ENCODE data around the gene AIP.

Gene AIP

DNA sequence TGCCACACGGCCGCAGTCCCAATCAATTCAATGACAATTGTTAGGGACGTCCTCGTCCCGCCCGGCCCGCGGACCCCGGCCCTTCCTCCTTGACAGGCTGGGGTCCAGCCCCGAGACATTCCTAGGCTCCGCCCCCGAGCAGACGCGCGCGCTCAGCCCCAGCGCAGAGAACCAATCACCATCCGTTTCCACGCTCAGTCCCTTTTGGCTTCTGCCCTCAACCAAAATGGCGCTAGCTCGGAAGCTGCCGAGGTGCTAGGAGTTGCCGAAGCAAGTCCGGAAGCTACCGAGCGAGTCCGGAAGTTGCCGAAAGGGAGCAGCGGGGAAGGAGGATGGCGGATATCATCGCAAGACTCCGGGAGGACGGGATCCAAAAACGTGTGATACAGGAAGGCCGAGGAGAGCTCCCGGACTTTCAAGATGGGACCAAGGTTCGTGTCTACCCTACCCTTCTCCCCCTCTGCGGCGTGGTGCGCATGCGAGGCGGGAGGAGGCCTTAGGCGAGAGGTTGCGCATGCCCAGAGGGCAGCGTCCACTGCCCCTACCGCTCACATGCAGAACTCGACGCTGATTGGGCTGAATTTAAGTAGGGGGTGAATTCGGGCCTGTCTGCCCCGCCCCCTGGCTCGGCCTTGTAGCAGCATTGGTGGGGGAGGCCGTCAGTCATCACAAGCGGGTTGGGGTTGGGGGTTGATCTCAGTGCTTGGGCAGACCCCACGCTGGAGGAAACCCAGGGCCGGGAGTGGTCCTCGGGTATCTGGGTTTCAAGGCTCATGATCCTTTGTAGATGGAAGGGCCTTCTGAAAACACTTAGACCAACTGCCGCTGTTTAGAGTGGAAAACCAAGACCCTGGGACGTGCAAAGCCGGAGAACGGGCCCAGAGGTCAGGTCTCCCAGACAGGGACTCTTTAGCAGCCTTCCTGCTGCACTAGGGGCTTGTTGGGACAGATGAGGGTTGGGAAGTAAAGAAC lies at the start of gene AIP:
AIP (plus strand) TSS at position 200 of the 972 bp plus-strand sequence; CDS start at position 333, 133 bp downstream.
- DNase-seq: peak; percentile 99

- DNase-seq: no peak
Measured at GRCh38 chr11:67433536-67434394, 49.1 kb upstream of the AIP start.

- no peak for DNase-seq
Measured at GRCh38 chr11:67434395-67434881, 48.4 kb upstream of the AIP start.

GRCh38 chr11:67435031-67435726 lies 47.6 kb upstream of the AIP start:
- DNase-seq: no peak

GRCh38 chr11:67435727-67436458 lies 46.9 kb upstream of the AIP start:
- DNase-seq: no peak

- no peak for DNase-seq
Measured at GRCh38 chr11:67436459-67437081, 46.3 kb upstream of the AIP start.

- no peak for DNase-seq
Measured at GRCh38 chr11:67437082-67437808, 45.6 kb upstream of the AIP start, which contains the start of gene PTPRCAP. Gene PTPRCAP (minus strand): TSS chr11:67437682. CDS start chr11:67437619, 63 bp downstream.

- DNase-seq: no peak
Measured at GRCh38 chr11:67437809-67438157, 45.0 kb upstream of the AIP start.

DNA sequence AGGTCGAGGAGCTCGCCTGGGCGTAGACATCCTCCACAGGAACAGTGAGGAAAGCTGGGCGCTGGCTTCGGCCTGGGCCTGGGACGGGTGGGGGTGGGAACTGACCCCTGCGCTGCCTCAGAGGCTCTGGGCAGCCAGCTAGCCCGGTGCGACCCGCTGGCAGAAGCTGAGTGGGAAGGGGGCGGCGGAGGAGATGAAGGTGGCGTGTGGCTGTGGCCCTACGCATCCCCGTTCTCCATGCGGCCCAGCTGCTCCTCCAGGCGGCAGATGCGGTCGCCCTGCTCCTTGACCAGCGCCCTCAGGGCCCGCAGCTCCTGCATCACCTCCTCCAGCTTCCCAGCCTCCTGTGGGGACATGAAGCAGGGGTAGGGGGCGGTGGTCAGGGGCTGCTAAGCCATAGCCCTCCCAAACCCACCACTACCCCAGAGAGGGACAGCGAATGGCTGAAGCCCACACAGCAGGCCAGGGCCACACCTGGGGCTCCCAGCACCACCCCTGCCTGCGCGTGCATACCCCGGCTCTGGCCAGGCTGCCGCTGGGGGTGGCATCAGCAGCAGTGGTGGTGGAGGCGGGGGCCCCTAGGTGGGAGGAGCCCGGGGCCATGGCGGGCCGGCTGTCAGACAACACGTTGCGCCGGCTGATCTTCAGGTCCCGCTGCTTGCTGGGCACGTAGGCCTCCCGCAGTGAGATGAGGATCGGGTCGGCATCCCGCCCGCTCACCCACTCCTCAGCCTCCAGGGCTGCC lies 44.5 kb upstream of the AIP start:
- no peak for DNase-seq

- no peak for DNase-seq
Measured at GRCh38 chr11:67439321-67440228, 43.3 kb upstream of the AIP start.

DNA sequence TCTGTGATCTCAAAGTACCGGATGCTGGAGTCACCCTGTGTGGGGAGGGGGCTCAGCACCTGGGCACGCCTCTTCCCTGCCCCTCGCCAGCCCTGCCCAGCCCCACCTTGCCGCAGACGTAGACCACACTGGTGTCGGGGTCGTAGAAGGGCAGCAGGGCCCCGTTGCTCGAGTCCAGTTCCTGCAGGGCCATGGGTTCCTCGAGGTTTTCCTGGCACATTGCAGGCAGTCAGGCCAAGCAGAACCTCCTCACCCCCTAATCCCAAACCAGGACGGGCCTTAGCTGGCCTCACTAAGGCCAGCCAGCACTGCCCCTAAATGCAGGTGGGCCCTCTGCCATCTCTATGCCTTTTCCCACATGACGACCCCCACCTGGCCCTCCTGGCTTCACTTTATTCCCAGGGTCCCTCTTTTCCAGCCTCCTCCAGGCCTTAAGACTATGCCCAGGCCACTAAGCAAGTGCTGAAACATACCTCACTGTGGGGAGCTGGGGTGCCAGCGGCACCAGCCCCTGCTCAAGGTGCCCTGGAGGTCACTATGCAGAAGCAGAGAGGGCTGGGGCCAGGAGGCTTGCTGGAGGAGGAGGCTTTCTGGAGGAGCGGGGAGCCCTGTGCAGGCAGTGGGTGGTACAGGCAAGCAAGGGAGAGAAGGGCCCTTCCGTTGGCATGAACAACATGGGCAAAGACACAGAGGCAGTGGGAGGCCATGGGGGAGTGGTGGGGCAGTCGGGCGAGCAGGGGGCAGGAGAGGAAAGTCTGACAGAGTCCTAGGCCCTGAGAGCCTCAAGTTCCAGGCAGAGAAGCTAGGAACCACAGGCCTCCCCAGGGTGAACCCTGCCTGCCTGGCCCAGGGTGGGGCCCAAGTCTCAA lies 42.4 kb upstream of the AIP start:
- DNase-seq: no peak

GRCh38 chr11:67441098-67441563 lies 41.7 kb upstream of the AIP start:
- no peak for DNase-seq

DNA sequence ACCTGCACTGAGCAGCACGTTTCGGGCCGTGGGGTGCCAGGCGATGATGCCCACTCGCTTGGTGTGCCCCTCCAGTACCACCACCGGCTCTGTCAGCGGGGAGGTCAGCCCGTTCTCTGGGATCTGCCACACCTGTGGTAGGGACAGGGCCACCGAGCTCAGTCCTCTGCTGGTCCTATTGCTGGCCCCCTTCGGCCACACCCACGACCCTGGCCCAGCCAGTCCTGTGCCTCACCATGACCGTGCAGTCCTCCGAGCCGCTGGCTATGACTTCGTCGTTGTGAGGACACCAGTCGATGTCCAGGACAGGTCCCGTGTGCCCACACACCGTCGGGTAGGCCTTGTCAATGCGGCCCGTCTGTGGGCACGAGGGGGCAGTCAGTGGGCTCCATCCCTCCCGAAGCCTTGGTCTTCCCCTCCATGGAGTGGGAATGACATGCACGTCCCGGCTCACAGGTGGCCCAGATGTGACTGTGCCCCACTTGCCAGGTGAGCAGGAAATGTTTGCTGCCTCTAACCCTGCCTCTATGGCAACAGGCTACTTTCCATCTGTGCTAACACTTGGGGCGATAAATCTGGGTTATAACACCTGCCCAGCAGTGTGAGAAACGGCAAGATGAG lies 41.0 kb upstream of the AIP start:
- no peak for DNase-seq

GRCh38 chr11:67442504-67443404 lies 40.1 kb upstream of the AIP start:
- DNase-seq: no peak

- DNase-seq: no peak
Measured at GRCh38 chr11:67445515-67445914, 37.3 kb upstream of the AIP start.

DNA sequence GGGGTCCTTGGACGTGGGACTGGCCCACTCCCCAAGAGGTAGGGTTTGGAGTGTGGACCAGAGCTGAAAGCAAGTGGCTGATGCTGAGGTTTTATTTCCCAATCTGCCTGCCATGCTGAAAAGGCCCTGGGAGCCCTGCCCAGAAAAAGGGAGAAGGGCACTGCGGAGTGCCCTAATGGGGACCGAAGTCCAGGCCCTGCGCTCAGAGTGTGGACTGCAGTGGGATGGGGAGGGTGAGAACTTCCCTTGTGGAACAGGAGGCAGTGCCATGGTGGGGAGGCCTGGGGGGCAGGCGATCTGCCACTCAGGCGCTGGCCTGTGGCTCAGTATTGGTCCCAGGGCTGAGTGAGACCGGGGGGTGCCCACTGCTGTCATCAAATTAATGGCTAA lies 34.6 kb upstream of the AIP start:
- no peak for DNase-seq

Measured in NCI-H774 (cell line).